ENCODE measurements around the gene YPEL2. TPM values are rescaled to one million over a fixed set of nuclear protein-coding genes. Genes with fewer than 3 reads are reported as not detected.

YPEL2 gene
- total RNA-seq, 1 experiment from 2014 or later, result 4.7 TPM

- Histone ChIP-seq H4K20me1 (ENCODE audit: insufficient read depth) (no peaks in the 10 kb centered on the region), H3K9me2 (ENCODE audit: insufficient read depth) (no peaks in the 10 kb centered on the region), H3K27me3 (ENCODE audit: insufficient read depth, low read length) (no peaks in the 10 kb centered on the region), H3K27ac (ENCODE audit: low read depth, low read length) (no peak overlapping the region), H3K4me3 (replicated peaks in 1 of 2; ENCODE audit: low read depth in 1 of 2, low read length in 2 of 2) (no peak overlapping the region), H3K4me1 (ENCODE audit: control insufficient read depth in 1 of 2, insufficient read depth in 2 of 2, low read length in 2 of 2) (peaks cover 10 to 15% of the 10 kb centered on the region in 2 experiments), H3K79me2 (ENCODE audit: insufficient read depth, low read length) (no peaks in the 10 kb centered on the region), H3K9me3 (ENCODE audit: control insufficient read depth in 1 of 2, insufficient read depth in 1 of 2, low read depth in 1 of 2, low read length in 2 of 2) (no peaks in the 10 kb centered on the region), H3K9ac (ENCODE audit: low read length) (no peak overlapping the region), H3K4me2 (ENCODE audit: low read length) (no peak overlapping the region), H2AFZ (ENCODE audit: low read depth, low read length, poor library complexity, severe bottlenecking) (no peak overlapping the region), H3K36me3 (ENCODE audit: control insufficient read depth in 1 of 2, insufficient read depth in 2 of 2, low read length in 2 of 2) (no peaks in the 10 kb centered on the region)
- ChIA-PET CTCF (no interaction called here), POLR2A (interaction anchor here (0.6 to 1.3 kb wide), 2 partner anchors 12 to 779 kb away, joined by 3 read pairs; no protein-coding TSS in a partner anchor), RAD21 (ENCODE audit: low non-redundant PET in 1 of 2, low total read pairs in 2 of 2, uncharacterized antibody in 2 of 2, unreplicated experiment in 2 of 2) (no interaction called here)
- ATAC-seq (no peak), DNase-seq (ENCODE audit: low read depth, low spot score) (no peak)
- TF ChIP-seq MAX (IDR thresholded peaks at IDR 0.05) (no peak), YY1 (IDR thresholded peaks at IDR 0.05; ENCODE audit: extremely low read depth, insufficient replicate concordance, low read depth, low read length) (no peak), ZFX (IDR thresholded peaks at IDR 0.05) (no peak), CTCF (IDR thresholded peaks at IDR 0.05 in 2 of 3, conservative IDR thresholded peaks at IDR 0.05 in 1 of 3; ENCODE audit: borderline replicate concordance in 1 of 3, insufficient read depth in 1 of 3, low read depth in 2 of 3, low read length in 2 of 3) (no peak), ATF3 (IDR thresholded peaks at IDR 0.05) (no peak), SIN3A (IDR thresholded peaks at IDR 0.05; ENCODE audit: low read depth) (no peak), POLR2AphosphoS5 (IDR thresholded peaks at IDR 0.05; ENCODE audit: low read depth, low read length) (no peak), ELF1 (IDR thresholded peaks at IDR 0.05; ENCODE audit: borderline replicate concordance, low read depth) (no peak), JUND (IDR thresholded peaks at IDR 0.05) (no peak), SP1 (IDR thresholded peaks at IDR 0.05; ENCODE audit: low read depth) (no peak), POLR2A (IDR thresholded peaks at IDR 0.05; ENCODE audit: borderline replicate concordance, extremely low read depth, insufficient read depth, insufficient read length) (no peak), RAD21 (IDR thresholded peaks at IDR 0.05; ENCODE audit: low read depth) (no peak), EGR1 (IDR thresholded peaks at IDR 0.05; ENCODE audit: low read depth) (no peak), TCF7L2 (IDR thresholded peaks at IDR 0.05; ENCODE audit: borderline replicate concordance, extremely low read depth, insufficient read depth, insufficient read length) (no peak), EZH2 (IDR thresholded peaks at IDR 0.05) (no peak), EZH2phosphoT487 (IDR thresholded peaks at IDR 0.05; ENCODE audit: borderline replicate concordance) (no peak), CEBPB (IDR thresholded peaks at IDR 0.05; ENCODE audit: low read depth) (no peak), SRF (IDR thresholded peaks at IDR 0.05; ENCODE audit: low read depth) (no peak)
- TF ChIP-seq, protein P1, sequence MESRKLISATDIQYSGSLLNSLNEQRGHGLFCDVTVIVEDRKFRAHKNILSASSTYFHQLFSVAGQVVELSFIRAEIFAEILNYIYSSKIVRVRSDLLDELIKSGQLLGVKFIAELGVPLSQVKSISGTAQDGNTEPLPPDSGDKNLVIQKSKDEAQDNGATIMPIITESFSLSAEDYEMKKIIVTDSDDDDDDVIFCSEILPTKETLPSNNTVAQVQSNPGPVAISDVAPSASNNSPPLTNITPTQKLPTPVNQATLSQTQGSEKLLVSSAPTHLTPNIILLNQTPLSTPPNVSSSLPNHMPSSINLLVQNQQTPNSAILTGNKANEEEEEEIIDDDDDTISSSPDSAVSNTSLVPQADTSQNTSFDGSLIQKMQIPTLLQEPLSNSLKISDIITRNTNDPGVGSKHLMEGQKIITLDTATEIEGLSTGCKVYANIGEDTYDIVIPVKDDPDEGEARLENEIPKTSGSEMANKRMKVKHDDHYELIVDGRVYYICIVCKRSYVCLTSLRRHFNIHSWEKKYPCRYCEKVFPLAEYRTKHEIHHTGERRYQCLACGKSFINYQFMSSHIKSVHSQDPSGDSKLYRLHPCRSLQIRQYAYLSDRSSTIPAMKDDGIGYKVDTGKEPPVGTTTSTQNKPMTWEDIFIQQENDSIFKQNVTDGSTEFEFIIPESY (IDR thresholded peaks at IDR 0.05; ENCODE audit: extremely low read depth, insufficient replicate concordance, low read length), result no peak
- TF ChIP-seq, protein P2, sequence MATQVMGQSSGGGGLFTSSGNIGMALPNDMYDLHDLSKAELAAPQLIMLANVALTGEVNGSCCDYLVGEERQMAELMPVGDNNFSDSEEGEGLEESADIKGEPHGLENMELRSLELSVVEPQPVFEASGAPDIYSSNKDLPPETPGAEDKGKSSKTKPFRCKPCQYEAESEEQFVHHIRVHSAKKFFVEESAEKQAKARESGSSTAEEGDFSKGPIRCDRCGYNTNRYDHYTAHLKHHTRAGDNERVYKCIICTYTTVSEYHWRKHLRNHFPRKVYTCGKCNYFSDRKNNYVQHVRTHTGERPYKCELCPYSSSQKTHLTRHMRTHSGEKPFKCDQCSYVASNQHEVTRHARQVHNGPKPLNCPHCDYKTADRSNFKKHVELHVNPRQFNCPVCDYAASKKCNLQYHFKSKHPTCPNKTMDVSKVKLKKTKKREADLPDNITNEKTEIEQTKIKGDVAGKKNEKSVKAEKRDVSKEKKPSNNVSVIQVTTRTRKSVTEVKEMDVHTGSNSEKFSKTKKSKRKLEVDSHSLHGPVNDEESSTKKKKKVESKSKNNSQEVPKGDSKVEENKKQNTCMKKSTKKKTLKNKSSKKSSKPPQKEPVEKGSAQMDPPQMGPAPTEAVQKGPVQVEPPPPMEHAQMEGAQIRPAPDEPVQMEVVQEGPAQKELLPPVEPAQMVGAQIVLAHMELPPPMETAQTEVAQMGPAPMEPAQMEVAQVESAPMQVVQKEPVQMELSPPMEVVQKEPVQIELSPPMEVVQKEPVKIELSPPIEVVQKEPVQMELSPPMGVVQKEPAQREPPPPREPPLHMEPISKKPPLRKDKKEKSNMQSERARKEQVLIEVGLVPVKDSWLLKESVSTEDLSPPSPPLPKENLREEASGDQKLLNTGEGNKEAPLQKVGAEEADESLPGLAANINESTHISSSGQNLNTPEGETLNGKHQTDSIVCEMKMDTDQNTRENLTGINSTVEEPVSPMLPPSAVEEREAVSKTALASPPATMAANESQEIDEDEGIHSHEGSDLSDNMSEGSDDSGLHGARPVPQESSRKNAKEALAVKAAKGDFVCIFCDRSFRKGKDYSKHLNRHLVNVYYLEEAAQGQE (IDR thresholded peaks at IDR 0.05; ENCODE audit: low read depth), result no peak
- intact Hi-C loops (cut with micrococcal nuclease), result no loop called here
- no TSS peak for BruUV-seq (replicated peaks)
Measured at GRCh38 chr17:59298521-59298920, 32.9 kb upstream of the YPEL2 start.

All from HCT116 (cell line).